HEK293T (cell line): ENCODE data around the gene KCNJ13.

Experiments used
- SP1 ChIP-seq: fragments of 450-650 bp; IDR thresholded peaks from 2 replicates; pipeline ENCODE4 v1.6.1; 2017
- SUZ12 ChIP-seq: fragments of 450-650 bp; IDR thresholded peaks from 2 replicates; pipeline ENCODE4 v1.6.1; 2016; ENCODE audit warnings: mild to moderate bottlenecking
- TARDBP ChIP-seq: fragments of 450-650 bp; IDR thresholded peaks from 2 replicates; pipeline ENCODE4 v1.6.1; 2016
- ZNF384 ChIP-seq: fragments of 450-650 bp; IDR thresholded peaks from 2 replicates; pipeline ENCODE4 v1.6.1; 2016

DNA sequence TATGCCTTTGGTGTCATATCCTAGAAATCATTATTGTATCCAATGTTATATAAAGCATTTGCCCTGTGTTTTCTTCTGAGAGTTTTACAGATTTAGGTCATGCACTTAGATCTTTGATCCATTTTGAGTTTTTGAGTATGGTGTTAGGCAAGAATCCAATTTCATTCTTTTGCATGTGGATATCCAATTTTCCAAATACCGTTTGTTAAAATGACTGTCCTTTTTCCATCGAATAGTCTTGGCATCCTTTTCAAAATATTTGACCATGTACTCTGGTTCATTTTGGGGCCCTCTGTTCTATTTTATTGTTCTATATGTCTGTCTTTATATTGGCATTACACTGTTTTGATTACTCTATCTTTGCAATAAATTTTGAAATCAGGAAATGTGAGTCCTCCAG, 23.8 kb upstream of the KCNJ13 start:
- no peak for TF ChIP-seq TARDBP
- no peak for TF ChIP-seq ZNF384
- TF ChIP-seq SP1: no peak
- no peak for TF ChIP-seq SUZ12
